GM10266 (cell line): ENCODE data around the gene SIRT7.
A peak's percentile ranks its signal among the peaks of the same experiment; 100 is the strongest.

Source experiments
- DNase-seq: peaks from one replicate; pipeline ENCODE4 v3.0.0; 2012; ENCODE audit errors: extremely low spot score
- TF ChIP-seq, protein P1 (sequence below): IDR thresholded peaks from 2 replicates; pipeline ENCODE4 v1.5.1; 2012; ENCODE audit warnings: mild to moderate bottlenecking, low read depth; ENCODE audit not compliant: control insufficient read depth, insufficient read depth; ENCODE audit errors: missing control alignments

The SIRT7 gene, protein sequence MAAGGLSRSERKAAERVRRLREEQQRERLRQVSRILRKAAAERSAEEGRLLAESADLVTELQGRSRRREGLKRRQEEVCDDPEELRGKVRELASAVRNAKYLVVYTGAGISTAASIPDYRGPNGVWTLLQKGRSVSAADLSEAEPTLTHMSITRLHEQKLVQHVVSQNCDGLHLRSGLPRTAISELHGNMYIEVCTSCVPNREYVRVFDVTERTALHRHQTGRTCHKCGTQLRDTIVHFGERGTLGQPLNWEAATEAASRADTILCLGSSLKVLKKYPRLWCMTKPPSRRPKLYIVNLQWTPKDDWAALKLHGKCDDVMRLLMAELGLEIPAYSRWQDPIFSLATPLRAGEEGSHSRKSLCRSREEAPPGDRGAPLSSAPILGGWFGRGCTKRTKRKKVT

DNA sequence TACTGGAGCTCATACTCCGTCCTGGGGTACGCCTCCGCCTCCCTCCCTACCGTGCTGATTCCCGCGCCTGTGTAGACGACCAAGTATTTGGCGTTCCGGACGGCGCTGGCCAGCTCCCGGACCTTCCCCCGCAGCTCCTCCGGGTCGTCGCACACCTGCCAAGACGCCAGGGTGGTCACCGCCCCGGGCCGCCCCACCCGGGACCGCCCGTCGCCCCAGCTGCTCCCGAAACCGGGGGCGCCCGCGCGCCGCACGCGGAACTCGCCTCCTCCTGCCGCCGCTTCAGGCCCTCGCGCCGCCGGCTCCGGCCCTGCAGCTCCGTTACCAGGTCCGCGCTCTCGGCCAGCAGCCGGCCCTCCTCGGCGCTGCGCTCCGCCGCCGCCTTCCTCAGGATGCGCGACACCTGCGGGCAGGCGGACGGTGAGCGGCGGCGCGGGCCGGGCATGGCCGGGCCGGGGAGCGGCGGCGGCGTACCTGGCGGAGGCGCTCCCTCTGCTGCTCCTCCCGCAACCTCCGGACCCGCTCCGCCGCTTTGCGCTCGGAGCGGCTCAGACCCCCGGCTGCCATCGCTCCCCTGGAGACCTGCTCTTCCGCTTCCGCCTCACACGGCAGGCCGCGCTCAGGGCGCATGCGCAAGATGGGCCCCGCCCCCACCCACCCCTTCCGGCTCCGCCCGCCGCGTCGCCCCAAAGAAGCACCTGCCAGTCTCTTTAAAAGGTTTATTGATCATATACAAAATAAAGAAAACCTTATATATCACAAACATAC lies at the start of gene SIRT7:
Gene SIRT7, minus strand, starts transcription at position 612 of the 768 bp plus-strand sequence. Its CDS starts 45 bp downstream, at position 567.
- peak; percentile 99 for DNase-seq
- TF ChIP-seq, protein P1, sequence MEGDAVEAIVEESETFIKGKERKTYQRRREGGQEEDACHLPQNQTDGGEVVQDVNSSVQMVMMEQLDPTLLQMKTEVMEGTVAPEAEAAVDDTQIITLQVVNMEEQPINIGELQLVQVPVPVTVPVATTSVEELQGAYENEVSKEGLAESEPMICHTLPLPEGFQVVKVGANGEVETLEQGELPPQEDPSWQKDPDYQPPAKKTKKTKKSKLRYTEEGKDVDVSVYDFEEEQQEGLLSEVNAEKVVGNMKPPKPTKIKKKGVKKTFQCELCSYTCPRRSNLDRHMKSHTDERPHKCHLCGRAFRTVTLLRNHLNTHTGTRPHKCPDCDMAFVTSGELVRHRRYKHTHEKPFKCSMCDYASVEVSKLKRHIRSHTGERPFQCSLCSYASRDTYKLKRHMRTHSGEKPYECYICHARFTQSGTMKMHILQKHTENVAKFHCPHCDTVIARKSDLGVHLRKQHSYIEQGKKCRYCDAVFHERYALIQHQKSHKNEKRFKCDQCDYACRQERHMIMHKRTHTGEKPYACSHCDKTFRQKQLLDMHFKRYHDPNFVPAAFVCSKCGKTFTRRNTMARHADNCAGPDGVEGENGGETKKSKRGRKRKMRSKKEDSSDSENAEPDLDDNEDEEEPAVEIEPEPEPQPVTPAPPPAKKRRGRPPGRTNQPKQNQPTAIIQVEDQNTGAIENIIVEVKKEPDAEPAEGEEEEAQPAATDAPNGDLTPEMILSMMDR = no peak

DNA sequence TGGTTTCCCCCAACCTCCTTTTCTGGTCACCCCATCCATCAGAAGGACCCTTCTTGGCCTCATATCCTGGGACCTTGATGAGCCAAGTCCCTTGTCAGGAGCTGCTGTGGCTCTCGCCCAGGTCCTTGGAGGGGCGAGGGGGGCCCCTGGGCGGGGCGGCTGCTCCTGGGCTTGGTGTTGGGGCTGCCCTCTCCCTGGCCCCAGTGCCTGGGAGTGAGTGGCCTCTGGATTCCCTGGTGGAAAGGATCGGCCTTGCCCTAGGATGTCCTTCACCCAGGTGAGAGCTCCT lies 49.2 kb upstream of the SIRT7 start:
- no peak for DNase-seq
- TF ChIP-seq, protein P1 = no peak

DNA sequence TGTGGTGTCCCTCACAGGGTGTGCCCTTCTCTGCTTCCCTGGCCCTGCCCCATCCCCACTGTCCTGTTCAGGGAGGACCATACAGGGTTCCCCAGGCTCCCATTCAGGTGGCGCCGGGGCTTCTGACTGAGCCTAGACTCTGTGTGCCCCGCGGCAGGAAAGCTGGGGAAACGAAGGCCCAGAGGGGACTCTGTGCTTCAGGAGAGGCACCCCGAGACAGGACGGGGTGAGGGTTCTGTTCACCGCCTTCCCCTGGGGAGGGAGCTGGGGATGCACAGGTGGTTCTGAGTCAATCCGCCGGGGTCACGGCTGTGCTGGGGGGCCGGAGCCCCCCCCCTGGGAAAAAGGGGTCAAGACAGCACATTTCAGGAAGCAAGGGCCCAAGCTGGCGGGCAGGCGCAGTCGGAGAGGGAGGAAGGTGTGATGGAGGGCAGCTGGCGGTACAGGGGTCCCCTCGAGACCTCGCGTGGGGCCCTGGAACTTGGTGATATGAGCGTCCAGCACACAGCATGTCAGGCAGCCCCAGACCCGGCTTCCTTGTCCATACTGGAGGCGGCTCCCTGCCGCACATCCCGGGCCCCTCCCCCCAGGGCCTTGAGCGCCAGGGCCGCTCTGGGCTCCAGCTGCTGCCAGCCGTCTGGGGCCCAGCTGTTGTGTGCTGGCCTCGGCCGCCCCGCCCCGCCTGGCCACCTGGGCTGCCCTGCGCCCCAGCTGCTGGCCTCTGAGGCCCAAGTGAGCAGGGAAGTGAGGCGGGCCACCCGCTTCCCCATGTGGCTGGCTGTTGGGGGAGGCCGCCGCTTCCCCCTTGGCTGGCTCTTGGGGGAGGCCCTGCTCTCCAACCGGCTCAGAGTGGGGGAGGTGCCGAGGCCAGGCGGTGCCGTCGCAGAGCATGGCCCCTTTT lies 48.6 kb upstream of the SIRT7 start:
- no peak for DNase-seq
- TF ChIP-seq, protein P1 = no peak

DNA sequence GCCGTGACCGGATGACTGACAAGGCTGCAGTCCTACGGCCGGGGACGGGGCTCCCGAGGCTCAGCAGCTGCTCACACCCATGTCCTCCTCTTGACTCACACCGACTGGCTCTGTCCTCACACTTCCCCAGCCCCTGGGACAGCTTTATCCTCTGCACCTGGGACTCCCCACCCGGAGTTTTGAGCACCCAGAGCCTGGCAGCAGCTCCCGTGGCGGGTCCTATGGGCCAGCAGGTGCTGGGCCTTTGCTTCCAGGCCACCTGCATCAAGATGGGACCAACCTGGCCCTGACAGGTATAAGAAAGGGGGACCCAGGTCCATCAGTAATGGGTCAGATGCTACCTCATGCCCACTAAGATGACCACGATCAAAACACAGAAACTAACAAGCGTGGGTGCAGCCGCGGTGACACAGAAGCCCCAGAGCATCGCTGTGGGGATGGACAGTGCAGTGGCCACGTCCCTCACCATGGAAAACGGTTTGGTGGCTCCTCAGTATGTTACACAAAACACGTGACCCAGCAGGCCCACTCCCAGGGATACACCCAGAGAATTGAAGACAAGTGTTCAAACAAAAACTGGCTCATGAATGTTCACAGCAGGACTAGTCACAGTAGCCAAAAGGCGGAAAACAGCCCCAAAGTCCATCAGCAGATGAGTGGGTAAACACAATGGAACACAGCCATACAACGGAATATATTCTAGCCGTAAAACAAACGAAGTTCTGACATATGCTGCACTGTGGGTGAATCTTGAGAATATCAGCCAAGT lies 46.3 kb upstream of the SIRT7 start:
- DNase-seq = no peak
- TF ChIP-seq, protein P1 = no peak

DNA sequence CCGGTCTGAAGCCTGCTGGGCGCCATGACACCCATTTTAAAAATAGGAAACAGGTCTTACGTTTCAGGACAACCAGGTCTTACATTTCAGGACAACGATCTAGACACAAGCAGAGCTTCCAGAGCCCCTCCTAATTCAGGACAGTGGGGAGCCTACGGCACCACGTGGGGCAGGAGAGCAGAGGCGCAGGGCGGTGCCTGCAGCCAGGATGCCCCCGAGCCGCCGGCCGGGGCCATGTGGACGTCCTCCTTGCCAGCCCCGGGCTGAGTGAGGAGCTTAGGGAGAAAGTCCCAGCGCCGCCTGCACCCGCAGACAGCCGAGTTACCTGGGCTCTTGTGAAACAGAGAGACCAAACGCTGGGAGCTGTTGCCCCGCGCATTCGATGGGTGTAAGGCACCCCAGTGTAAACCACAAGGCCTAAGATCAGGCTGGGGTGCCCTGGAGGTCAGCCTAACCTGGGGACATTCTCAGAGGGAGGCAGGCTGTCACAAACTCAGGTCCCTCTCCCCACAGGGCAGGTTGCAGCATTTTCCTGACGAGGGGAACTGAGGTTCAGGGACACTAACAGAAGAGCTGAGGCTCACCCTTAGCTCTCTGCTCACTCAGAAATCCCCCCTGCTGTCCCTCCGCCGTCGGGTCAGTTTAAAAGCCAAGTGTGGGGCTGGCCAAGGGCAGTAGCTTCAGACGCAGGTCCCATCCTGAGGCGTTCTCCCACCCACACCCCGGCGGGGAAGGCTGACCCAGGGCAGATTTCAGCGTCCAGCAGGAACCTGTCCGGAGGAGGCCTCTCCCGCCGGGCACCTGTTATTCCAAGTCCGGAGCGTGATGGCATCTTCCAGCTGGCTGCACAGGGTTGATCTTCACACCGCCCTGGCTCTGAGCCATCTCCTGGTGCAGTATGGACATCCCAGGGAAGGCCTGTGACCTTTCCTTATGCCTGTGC lies 44.8 kb upstream of the SIRT7 start:
- TF ChIP-seq, protein P1 = no peak
- no peak for DNase-seq
